Measurements from ENCODE around the gene TTLL11.

- TF ChIP-seq BACH2 (CRISPR knock-in tag; IDR thresholded peaks at IDR 0.05; ENCODE audit: borderline replicate concordance) (no peak), ZNF70 (CRISPR knock-in tag; IDR thresholded peaks at IDR 0.05) (no peak)
Observed at GRCh38 chr9:122141671-122142070, 48.6 kb upstream of the TTLL11 start.

Measured in SK-N-SH treated with all-trans-retinoic acid at 6 μM for 48 hours (cell line).